ENCODE data around the gene GVQW3.
A peak's percentile ranks its signal among the peaks of the same experiment; 100 is the strongest.
"Not testable (repeated sequence)": the region's sequence is repeated elsewhere in the genome, so short reads cannot be mapped to it uniquely, and the experiment has no call there.

GVQW3 gene

GRCh38 chr11:76388408-76388807 lies 7.3 kb downstream of the GVQW3 start:
- no peak for DNase-seq

- DNase-seq: peak; percentile 63
Observed at GRCh38 chr11:76391021-76391420, 9.9 kb downstream of the GVQW3 start.

- no peak for DNase-seq
Observed at GRCh38 chr11:76391811-76392475, 10.8 kb downstream of the GVQW3 start.

- DNase-seq: no peak
Observed at GRCh38 chr11:76392870-76393269, 11.7 kb downstream of the GVQW3 start.

- DNase-seq: no peak
Observed at GRCh38 chr11:76394411-76394810, 13.3 kb downstream of the GVQW3 start.

- DNase-seq: no peak
Observed at GRCh38 chr11:76395296-76395695, 14.2 kb downstream of the GVQW3 start.

GRCh38 chr11:76397383-76397782 lies 16.3 kb downstream of the GVQW3 start:
- DNase-seq: no peak

- no peak for DNase-seq
Observed at GRCh38 chr11:76400967-76401366, 19.8 kb downstream of the GVQW3 start.

GRCh38 chr11:76401484-76401883 lies 20.4 kb downstream of the GVQW3 start:
- DNase-seq: not testable (repeated sequence)

GRCh38 chr11:76406359-76406758 lies 25.2 kb downstream of the GVQW3 start:
- DNase-seq: no peak

- DNase-seq: peak; percentile 22
Observed at GRCh38 chr11:76408171-76408965, 27.2 kb downstream of the GVQW3 start.

GRCh38 chr11:76410851-76411357 lies 29.8 kb downstream of the GVQW3 start:
- DNase-seq: peak; percentile 23

GRCh38 chr11:76415073-76415472 lies 34.0 kb downstream of the GVQW3 start:
- DNase-seq: no peak

GRCh38 chr11:76419896-76420295 lies 38.8 kb downstream of the GVQW3 start:
- DNase-seq: peak; percentile 16

- no peak for DNase-seq
Observed at GRCh38 chr11:76424379-76424778, 43.3 kb downstream of the GVQW3 start.

GRCh38 chr11:76424891-76425290 lies 43.8 kb downstream of the GVQW3 start:
- no peak for DNase-seq

GRCh38 chr11:76426660-76427059 lies 45.5 kb downstream of the GVQW3 start:
- no peak for DNase-seq

GRCh38 chr11:76436020-76436419 lies 54.9 kb downstream of the GVQW3 start:
- DNase-seq: no peak

GRCh38 chr11:76443268-76443980 lies 62.3 kb downstream of the GVQW3 start:
- no peak for DNase-seq

- DNase-seq: no peak
Observed at GRCh38 chr11:76444065-76444383, 62.9 kb downstream of the GVQW3 start.

GRCh38 chr11:76444384-76445120 lies 63.4 kb downstream of the GVQW3 start, which contains the start of gene EMSY:
Gene EMSY (plus strand): TSS chr11:76445018. CDS start chr11:76446939, 1,921 bp downstream.
- DNase-seq: peak; percentile 99

- peak; percentile 82 for DNase-seq
Observed at GRCh38 chr11:76445121-76446084, 64.3 kb downstream of the GVQW3 start.

Data from NCI-H1105 treated with DMSO at 0.1 percent for 48 hours (cell line).